ENCODE measurements around the gene ATP11A. TPM values are rescaled to one million over a fixed set of nuclear protein-coding genes. Genes with fewer than 3 reads are reported as not detected.
"Not testable (repeated sequence)": the region's sequence is repeated elsewhere in the genome, so short reads cannot be mapped to it uniquely, and the experiment has no call there.

Gene ATP11A
- total RNA-seq, 1 experiment from 2014 or later = 3.2 TPM

DNA sequence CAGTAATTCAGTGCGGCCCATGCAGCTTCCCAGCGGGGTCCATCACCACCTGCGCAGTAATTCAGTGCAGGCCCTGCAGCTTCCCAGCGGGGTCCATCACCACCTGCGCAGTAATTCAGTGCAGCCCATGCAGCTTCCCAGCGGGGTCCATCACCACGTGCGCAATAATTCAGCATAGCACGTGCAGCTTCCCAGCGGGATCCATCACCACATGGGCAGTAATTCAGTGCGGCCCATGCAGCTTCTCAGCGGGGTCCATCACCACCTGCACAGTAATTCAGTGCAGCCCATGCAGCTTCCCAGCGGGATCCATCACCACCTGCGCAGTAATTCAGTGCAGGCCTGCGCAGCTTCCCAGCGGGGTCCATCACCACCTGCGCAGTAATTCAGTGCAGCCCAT is 173.5 kb downstream of the ATP11A start:
- DNase-seq (ENCODE audit: low spot score) = not testable (repeated sequence)

- not testable (repeated sequence) for DNase-seq (ENCODE audit: low spot score)
Observed at GRCh38 chr13:112865478-112865877, 175.6 kb downstream of the ATP11A start.

DNA sequence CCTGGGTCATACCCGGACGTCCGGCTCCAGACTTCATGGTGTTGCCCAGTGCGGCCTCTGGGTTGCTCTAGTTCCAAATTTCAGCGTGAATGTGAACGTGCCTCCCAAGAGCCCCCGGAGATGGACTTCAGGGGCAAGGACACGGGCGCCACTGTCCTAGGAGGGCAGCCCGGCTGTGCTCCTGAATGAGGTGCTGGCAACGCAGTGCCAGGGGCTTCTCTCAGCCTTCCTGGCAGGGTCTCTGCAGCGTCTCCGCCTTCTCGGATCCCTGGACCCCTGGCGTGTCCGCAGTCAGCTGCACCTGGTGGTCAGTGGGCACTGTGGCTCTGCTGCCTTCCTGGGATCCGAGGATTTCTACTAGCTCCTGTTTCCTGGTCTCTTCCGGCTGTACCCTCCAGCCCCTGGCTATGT is 177.5 kb downstream of the ATP11A start:
- no peak for DNase-seq (ENCODE audit: low spot score)

DNA sequence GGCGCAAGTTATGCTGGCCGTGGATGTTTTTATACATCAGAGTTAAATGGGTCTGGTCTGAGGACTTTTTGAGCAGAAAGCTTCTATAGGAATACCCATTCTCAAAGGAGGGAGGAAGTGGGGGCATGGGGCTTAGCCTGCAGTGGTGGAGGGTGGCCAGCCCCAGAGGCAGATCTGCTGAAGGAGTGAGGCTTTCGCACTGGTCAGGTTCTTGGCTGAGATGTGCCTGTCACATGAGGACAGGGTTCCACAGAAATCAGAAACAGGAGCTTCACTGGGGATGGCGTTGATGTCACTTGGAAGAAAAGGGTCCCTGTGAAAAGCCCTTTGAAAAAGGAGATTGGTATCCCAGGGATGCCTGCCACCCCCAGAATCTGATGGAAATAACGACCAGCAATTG is 178.5 kb downstream of the ATP11A start:
- no peak for DNase-seq (ENCODE audit: low spot score)

- no peak for DNase-seq (ENCODE audit: low spot score)
Observed at GRCh38 chr13:112869202-112870050, 179.6 kb downstream of the ATP11A start.

DNA sequence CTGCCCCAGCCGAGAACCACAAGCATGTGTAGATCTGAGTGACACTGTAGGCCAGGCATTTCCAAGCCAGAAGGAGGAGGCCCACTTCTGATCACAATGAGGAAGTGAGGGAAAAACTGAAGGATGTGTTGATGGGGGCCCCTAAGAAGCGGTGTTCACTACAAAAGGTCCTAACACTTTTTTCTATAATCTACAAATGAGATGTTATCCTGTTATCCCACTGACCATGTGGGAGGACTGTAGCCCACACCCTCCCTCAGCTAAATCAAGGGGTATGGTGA is 180.2 kb downstream of the ATP11A start:
- no peak for DNase-seq (ENCODE audit: low spot score)

GRCh38 chr13:112870737-112871287 is 181.0 kb downstream of the ATP11A start:
- DNase-seq (ENCODE audit: low spot score) = no peak

GRCh38 chr13:112871742-112872141 is 181.9 kb downstream of the ATP11A start:
- no peak for DNase-seq (ENCODE audit: low spot score)

DNA sequence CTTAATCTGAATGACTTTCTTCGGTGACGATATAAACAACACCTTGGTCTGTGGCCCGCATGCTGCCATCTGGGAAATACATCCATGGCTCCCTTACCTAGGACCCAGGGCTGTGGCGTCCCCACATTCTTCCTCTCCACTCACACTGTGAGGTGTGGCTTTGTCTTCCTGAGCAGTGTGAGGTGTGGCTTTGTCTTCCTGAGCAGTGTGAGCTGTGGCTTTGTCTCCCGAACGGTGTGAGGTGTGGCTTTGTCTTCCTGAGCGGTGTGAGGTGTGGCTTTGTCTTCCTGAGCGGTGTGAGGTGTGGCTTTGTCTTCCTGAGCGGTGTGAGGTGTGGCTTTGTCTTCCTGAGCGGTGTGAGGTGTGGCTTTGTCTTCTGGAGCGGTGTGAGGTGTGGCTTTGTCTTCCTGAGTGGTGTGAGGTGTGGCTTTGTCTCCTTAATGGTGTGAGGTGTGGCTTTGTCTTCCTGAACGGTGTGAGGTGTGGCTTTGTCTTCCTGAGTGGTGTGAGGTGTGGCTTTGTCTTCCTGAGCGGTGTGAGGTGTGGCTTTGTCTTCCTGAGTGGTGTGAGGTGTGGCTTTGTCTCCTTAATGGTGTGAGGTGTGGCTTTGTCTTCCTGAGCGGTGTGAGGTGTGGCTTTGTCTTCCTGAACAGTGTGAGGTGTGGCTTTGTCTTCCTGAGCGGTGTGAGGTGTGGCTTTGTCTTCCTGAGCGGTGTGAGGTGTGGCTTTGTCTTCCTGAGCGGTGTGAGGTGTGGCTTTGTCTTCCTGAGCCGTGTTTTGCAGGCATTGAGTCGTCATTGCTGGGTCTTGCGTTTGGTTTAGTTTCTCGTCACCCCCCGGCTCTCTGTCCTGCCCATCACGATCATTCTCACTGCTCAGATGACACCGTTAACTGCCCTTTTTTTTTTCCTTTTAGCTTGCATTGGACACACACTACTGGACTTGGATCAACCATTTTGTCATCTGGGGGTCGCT is 183.1 kb downstream of the ATP11A start:
- DNase-seq (ENCODE audit: low spot score) = not testable (repeated sequence)

DNA sequence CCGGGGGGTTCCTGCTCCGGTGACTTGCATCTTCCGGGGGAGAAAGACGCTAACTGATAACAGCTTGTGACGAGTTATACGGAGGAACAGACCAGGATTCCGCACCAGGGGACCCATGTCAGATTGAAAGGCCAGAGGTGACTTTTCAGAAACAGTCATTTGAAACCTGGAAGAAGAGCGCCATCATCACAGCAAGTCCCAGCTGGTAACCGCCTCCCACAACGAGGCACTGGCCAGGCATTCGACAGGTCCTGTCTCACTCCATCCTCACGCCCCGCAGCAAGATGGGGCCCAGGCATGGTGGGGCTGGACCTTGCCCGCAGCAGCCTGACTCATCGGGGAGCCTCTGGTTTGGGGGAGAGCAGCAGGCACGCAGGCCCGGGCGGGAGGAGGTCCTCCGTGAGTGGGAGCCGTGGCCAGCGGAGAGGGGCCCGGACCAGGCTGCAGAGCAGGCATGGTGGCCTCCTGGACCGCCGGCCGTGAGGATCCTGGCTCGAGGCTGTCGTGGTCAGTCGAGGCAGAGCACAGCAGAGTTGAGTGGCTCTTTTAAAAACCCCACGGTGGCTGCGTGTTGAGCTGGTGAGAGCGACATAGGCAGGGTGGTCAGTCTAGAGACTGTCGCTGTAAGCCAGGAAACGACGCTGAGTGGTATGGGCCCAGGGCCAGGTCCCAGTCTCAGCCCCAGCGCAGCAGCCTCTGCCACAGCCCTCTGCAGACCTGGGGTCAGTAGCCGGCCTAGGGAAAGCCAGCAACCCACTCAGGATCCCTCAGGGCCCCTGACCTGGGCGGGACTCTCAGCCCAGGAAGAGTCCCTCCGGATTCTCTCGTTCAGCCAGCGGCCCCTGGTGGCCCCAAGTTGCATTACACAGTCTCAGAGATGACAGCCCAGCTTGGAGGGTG is 184.3 kb downstream of the ATP11A start:
- peak; percentile 21 for DNase-seq (ENCODE audit: low spot score)

DNA sequence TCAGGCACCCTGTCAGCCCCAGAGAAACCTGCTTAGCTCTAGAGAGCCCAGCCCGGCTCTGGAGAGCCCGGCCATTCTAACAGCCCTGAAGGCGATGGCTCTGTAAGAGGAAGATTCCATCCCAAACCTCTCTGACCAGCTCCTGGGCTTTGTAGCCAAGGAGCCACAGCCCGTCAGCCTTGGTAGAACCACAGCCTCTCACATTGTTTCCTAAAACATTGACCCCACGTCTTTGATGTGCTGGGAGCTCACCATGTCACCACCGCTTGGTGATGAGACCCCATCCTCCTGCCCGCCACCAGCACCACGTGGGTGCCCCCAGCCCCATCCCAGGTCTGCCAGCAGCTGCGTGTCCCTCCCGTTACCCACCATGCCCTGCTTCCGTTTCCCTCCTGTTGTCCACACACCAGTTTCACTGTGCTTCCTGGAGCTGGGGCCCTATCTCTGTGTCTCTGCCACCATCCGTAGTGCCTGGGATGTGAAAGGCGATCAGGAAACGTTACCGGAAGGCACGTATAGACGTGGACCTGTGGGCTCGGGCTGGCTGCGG is 185.0 kb downstream of the ATP11A start:
- no peak for DNase-seq (ENCODE audit: low spot score)

GRCh38 chr13:112875627-112876026 is 185.8 kb downstream of the ATP11A start:
- DNase-seq (ENCODE audit: low spot score) = no peak

GRCh38 chr13:112876305-112877000 is 186.6 kb downstream of the ATP11A start:
- no peak for DNase-seq (ENCODE audit: low spot score)

GRCh38 chr13:112877066-112877465 is 187.2 kb downstream of the ATP11A start:
- no peak for DNase-seq (ENCODE audit: low spot score)

DNA sequence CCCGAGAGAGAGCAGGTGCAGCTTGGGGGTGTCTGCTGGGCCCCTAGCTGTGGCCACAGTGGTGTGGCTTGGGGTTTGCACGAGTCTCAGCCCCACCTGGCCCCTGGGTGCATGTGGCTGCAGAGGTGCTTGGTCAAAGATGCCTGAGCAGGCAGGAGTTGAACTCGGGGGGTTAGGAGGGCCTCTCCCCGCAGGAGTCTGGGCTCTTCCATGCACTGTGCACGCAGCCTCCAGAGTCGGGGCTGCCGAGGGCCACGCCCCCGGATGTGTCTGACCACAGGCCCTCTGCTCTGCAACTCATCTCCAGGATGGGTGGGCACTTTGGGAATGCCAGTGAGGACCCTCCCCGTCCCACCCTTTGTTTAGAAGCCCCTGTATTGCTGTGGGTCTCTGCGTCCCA is 187.7 kb downstream of the ATP11A start:
- DNase-seq (ENCODE audit: low spot score) = no peak

DNA sequence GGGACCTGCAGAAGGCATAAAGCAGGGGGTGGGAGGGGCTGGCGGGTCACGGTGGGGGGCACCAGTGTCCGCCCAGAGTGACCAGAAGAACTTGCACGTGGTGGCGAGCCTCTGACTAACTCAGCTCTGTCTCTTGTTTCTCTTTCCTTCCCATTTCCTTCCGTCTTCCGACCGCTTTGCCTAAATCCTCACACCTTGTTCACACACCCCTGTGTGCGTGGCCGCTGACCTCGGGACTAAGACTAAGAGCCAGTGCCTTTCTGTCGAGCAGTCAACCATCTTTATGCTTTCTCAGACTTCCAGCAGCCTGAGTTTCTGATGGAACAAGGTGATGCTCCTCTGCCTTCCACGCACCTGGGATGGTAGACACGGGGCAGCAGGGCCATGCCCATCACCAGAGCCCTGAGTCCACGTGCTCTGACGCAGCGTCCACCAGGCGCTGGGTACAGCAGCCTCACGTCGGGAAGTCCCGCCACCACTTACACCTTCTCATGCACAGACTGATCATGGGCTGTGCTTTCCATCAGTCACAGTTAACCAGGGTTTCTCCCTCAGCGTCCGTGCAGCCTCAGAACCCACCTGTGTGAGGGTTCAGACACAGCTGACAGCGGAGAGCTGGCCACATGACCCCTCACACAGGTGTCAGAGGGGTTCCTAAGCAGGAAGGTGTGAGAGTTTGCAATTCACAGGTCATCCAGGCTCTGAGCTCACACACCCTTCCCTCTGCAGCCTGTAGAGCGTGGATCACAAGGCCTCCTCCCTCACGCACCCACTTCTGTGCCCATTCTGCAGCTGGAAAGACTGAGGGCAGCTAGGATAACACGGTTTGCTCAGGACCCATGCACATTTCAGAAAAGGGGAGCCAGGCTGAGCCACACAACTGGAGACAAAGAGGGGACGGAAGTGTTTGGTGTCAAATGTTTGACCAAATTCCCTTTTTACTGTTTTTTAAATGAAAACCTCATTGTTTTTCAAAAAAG is 188.4 kb downstream of the ATP11A start:
- DNase-seq (ENCODE audit: low spot score) = no peak

DNA sequence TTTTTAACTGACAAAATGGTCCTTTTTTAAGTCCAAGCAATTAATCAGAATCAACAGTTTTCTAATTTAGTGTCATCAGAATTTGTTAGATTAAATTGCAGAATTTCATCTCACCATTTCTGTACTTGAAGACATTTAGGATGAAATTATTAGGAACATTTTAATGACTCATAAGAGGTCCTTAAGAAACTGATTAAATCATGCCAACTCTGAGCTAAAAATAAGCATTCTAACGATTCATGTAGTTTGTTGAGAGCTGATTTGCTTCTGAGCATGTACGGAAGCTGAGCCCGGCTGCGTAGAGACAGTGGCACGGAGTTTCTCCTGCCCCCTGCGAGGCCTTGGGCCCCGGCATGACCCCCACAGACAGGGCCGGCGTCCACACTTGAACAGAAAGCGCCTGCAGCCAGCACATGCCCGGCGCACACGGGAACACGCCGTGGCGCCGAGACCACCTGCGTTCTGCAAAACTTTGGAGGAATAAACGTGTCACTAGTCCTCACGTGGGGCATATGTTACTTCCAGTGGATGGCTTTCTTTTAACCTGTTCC is 189.5 kb downstream of the ATP11A start:
- DNase-seq (ENCODE audit: low spot score) = no peak

GRCh38 chr13:112880221-112880641 is 190.4 kb downstream of the ATP11A start:
- DNase-seq (ENCODE audit: low spot score) = no peak

- no peak for DNase-seq (ENCODE audit: low spot score)
Observed at GRCh38 chr13:112880976-112881540, 191.2 kb downstream of the ATP11A start.

Measured in H4 (cell line).